GM12878 (cell line): ENCODE measurements around the gene COL6A3. TPM values are rescaled to one million over a fixed set of nuclear protein-coding genes. Genes with fewer than 3 reads are reported as not detected.

Experiments used
- polyA plus RNA-seq, 11 experiments: library from polyadenylated mRNA; depleted of rRNA in 4 of 11; unstranded in 6 of 11; stranded (reverse) in 5 of 11; fragments of >200 nt; fragmentation: Nextera tagmentation in 4 of 11; fragmentation: Illumina TruSeq in 1 of 11; extraction: Ambion mirVana in 4 of 11; extraction: Trizol in 1 of 11; gene quantifications; 1 replicate in 1 of 11; 2 replicates in 10 of 11; pipeline versions ENCODE4 v1.2.1 to v1.2.3, GENCODE V29; 2011 to 2016; ENCODE audit warnings: inconsistent platforms in 2 of 11, missing spikeins in 2 of 11, low read depth in 1 of 11
- total RNA-seq, 4 experiments: library from RNA; depleted of rRNA in 3 of 4; stranded (reverse); fragments of >200 nt in 3 of 4; fragmentation: Illumina TruSeq in 1 of 4; extraction: Trizol in 1 of 4; gene quantifications; 2 replicates each; pipeline versions ENCODE4 v1.2.1 to v1.2.3, GENCODE V29; 2013 to 2021

COL6A3 gene
- total and polyA plus RNA-seq, 10 of the 15 experiments (the other 5 are each of a cell fraction or from before 2014, with no cell fraction given), result 0.01 to 0.51 (median 0.09) TPM; not detected in 4

Other genes with a start within 250 kb of the COL6A3 start
- gene MLPH, start 73.1 kb upstream of the COL6A3 start, total RNA-seq (2014; rRNA removed), result not detected in 2 replicates
- not detected in 2 replicates for gene MLPH, start 73.1 kb upstream of the COL6A3 start, total RNA-seq (2014; rRNA removed; fragmentation: Illumina TruSeq; extraction: Trizol)
- gene MLPH, start 73.1 kb upstream of the COL6A3 start, total RNA-seq (2021), result 0.40 and 0.85 TPM in 2 replicates
- gene MLPH, start 73.1 kb upstream of the COL6A3 start, polyA plus RNA-seq (2011; rRNA removed), result 0.09 and 0.16 TPM in 2 replicates
- not detected in 2 replicates for gene MLPH, start 73.1 kb upstream of the COL6A3 start, polyA plus RNA-seq (2014; fragmentation: Illumina TruSeq; extraction: Trizol)
- gene MLPH, start 73.1 kb upstream of the COL6A3 start, polyA plus RNA-seq (2014; fragmentation: Nextera tagmentation; extraction: Ambion mirVana), result not detected
- gene MLPH, start 73.1 kb upstream of the COL6A3 start, polyA plus RNA-seq (2014; rRNA removed), result not detected in 2 replicates
- not detected for gene MLPH, start 73.1 kb upstream of the COL6A3 start, polyA plus RNA-seq (2016; fragmentation: Nextera tagmentation; extraction: Ambion mirVana)
- not detected in 2 replicates for gene PRLH, start 152.4 kb upstream of the COL6A3 start, total RNA-seq (2014; rRNA removed)
- gene PRLH, start 152.4 kb upstream of the COL6A3 start, total RNA-seq (2014; rRNA removed; fragmentation: Illumina TruSeq; extraction: Trizol), result not detected in 2 replicates
- gene PRLH, start 152.4 kb upstream of the COL6A3 start, total RNA-seq (2021), result not detected in 2 replicates
- not detected in 2 replicates for gene PRLH, start 152.4 kb upstream of the COL6A3 start, polyA plus RNA-seq (2011; rRNA removed)
- gene PRLH, start 152.4 kb upstream of the COL6A3 start, polyA plus RNA-seq (2014; fragmentation: Illumina TruSeq; extraction: Trizol), result not detected in 2 replicates
- gene PRLH, start 152.4 kb upstream of the COL6A3 start, polyA plus RNA-seq (2014; fragmentation: Nextera tagmentation; extraction: Ambion mirVana), result not detected
- not detected in 2 replicates for gene PRLH, start 152.4 kb upstream of the COL6A3 start, polyA plus RNA-seq (2014; rRNA removed)
- gene PRLH, start 152.4 kb upstream of the COL6A3 start, polyA plus RNA-seq (2016; fragmentation: Nextera tagmentation; extraction: Ambion mirVana), result not detected
- 0.11 and 0.17 TPM in 2 replicates for gene RAB17, start 176.6 kb upstream of the COL6A3 start, total RNA-seq (2014; rRNA removed)
- gene RAB17, start 176.6 kb upstream of the COL6A3 start, total RNA-seq (2014; rRNA removed; fragmentation: Illumina TruSeq; extraction: Trizol), result 0.09 and 0.23 TPM in 2 replicates
- 1.1 TPM in 2 replicates for gene RAB17, start 176.6 kb upstream of the COL6A3 start, total RNA-seq (2021)
- gene RAB17, start 176.6 kb upstream of the COL6A3 start, polyA plus RNA-seq (2011; rRNA removed), result 0.42 and 1.2 TPM in 2 replicates
- 0.28 and 0.87 TPM in 2 replicates for gene RAB17, start 176.6 kb upstream of the COL6A3 start, polyA plus RNA-seq (2014; fragmentation: Illumina TruSeq; extraction: Trizol)
- gene RAB17, start 176.6 kb upstream of the COL6A3 start, polyA plus RNA-seq (2014; fragmentation: Nextera tagmentation; extraction: Ambion mirVana), result under 1 TPM in 1 of 2 experiments, not detected in 1; 0.07 TPM
- gene RAB17, start 176.6 kb upstream of the COL6A3 start, polyA plus RNA-seq (2014; rRNA removed), result 0.56 and 1.4 TPM in 2 replicates
- not detected for gene RAB17, start 176.6 kb upstream of the COL6A3 start, polyA plus RNA-seq (2016; fragmentation: Nextera tagmentation; extraction: Ambion mirVana)
- gene LRRFIP1, start 213.4 kb upstream of the COL6A3 start, total RNA-seq (2014; rRNA removed), result 53.5 and 53.9 TPM in 2 replicates
- gene LRRFIP1, start 213.4 kb upstream of the COL6A3 start, total RNA-seq (2014; rRNA removed; fragmentation: Illumina TruSeq; extraction: Trizol), result 77.6 and 83.3 TPM in 2 replicates
- 71.5 and 81.6 TPM in 2 replicates for gene LRRFIP1, start 213.4 kb upstream of the COL6A3 start, total RNA-seq (2021)
- gene LRRFIP1, start 213.4 kb upstream of the COL6A3 start, polyA plus RNA-seq (2011; rRNA removed), result 71.0 and 94.9 TPM in 2 replicates
- gene LRRFIP1, start 213.4 kb upstream of the COL6A3 start, polyA plus RNA-seq (2014; fragmentation: Illumina TruSeq; extraction: Trizol), result 107 and 130 TPM in 2 replicates
- gene LRRFIP1, start 213.4 kb upstream of the COL6A3 start, polyA plus RNA-seq (2014; fragmentation: Nextera tagmentation; extraction: Ambion mirVana), result 10 to 100 TPM; 36.2 to 36.3 TPM
- 60.4 and 70.5 TPM in 2 replicates for gene LRRFIP1, start 213.4 kb upstream of the COL6A3 start, polyA plus RNA-seq (2014; rRNA removed)
- 100 to 1,000 TPM in 1 of 2 experiments, 10 to 100 TPM in 1; 99.2 to 120 TPM for gene LRRFIP1, start 213.4 kb upstream of the COL6A3 start, polyA plus RNA-seq (2016; fragmentation: Nextera tagmentation; extraction: Ambion mirVana)